Liver (tissue), 9 donors: ENCODE data around the gene FER. TPM values are rescaled to one million over a fixed set of nuclear protein-coding genes. Genes with fewer than 3 reads are reported as not detected.

ENCODE experiments used
- DNase-seq: peaks from one replicate; pipeline ENCODE4 v3.0.0-alpha.2; 2017; ENCODE audit warnings: low spot score
- H3K27ac ChIP-seq, 2 donors: one replicate each; pipeline ENCODE4 v1.7.0; 2013; ENCODE audit warnings: inconsistent platforms in 2 of 2, low read length in 2 of 2, control low read depth in 1 of 2, low read depth in 1 of 2, mild to moderate bottlenecking in 1 of 2
- H3K27me3 ChIP-seq, 4 donors: one replicate each; pipeline versions ENCODE4 v1.6.1 to v1.7.0; 2013; ENCODE audit warnings: low read length in 3 of 4, inconsistent platforms in 1 of 4, mild to moderate bottlenecking in 1 of 4, moderate library complexity in 1 of 4; ENCODE audit not compliant: control insufficient read depth in 4 of 4, insufficient read depth in 4 of 4
- H3K36me3 ChIP-seq, 4 donors: one replicate each; pipeline versions ENCODE4 v1.6.1 to v1.7.0; 2013; ENCODE audit warnings: low read length in 3 of 4, mild to moderate bottlenecking in 3 of 4, low read depth in 1 of 4, moderate library complexity in 1 of 4; ENCODE audit not compliant: control insufficient read depth in 4 of 4, insufficient read depth in 3 of 4
- H3K4me1 ChIP-seq, 4 donors: one replicate each; pipeline versions ENCODE4 v1.6.1 to v1.7.0; 2013; ENCODE audit warnings: low read length in 3 of 4, mild to moderate bottlenecking in 3 of 4, moderate library complexity in 1 of 4; ENCODE audit not compliant: control insufficient read depth in 4 of 4, insufficient read depth in 4 of 4
- H3K4me3 ChIP-seq, 3 donors: one replicate each; pipeline versions ENCODE4 v1.6.1 to v1.7.0; 2013; ENCODE audit warnings: low read length in 3 of 3, control low read depth in 1 of 3, low read depth in 1 of 3, mild to moderate bottlenecking in 1 of 3
- H3K9ac ChIP-seq, 2 donors: one replicate each; pipeline ENCODE4 v1.7.0; 2013; ENCODE audit warnings: low read length in 2 of 2, mild to moderate bottlenecking in 2 of 2, moderate library complexity in 2 of 2, control low read depth in 1 of 2, low read depth in 1 of 2
- H3K9me3 ChIP-seq, 4 donors: one replicate each; pipeline versions ENCODE4 v1.6.1 to v1.7.0; 2013; ENCODE audit warnings: low read length in 3 of 4; ENCODE audit not compliant: control insufficient read depth in 4 of 4
- EGR1 ChIP-seq, 2 donors: IDR thresholded peaks; 2 replicates each; pipeline ENCODE4 v1.6.1; 2016 to 2018; ENCODE audit warnings: antibody characterized with exemption in 2 of 2, low read depth in 2 of 2
- FOXA1 ChIP-seq: IDR thresholded peaks from 2 replicates; pipeline ENCODE4 v1.6.1; 2016; ENCODE audit warnings: antibody characterized with exemption
- FOXA2 ChIP-seq: IDR thresholded peaks from 2 replicates; pipeline ENCODE4 v1.6.1; 2016; ENCODE audit warnings: antibody characterized with exemption
- GABPA ChIP-seq, 2 donors: IDR thresholded peaks in 1 of 2; conservative IDR thresholded peaks in 1 of 2; 2 replicates each; pipeline ENCODE4 v1.6.1; 2016; ENCODE audit warnings: antibody characterized with exemption in 2 of 2, mild to moderate bottlenecking in 1 of 2, moderate library complexity in 1 of 2
- HNF4A ChIP-seq, 2 donors: conservative IDR thresholded peaks; 2 replicates each; pipeline ENCODE4 v1.6.1; 2016; ENCODE audit warnings: antibody characterized with exemption in 2 of 2, mild to moderate bottlenecking in 2 of 2
- HNF4G ChIP-seq: IDR thresholded peaks from 2 replicates; pipeline ENCODE4 v1.6.1; 2016; ENCODE audit warnings: antibody characterized with exemption
- JUND ChIP-seq, 2 donors: IDR thresholded peaks; 2 replicates each; pipeline ENCODE4 v1.6.1; 2016; ENCODE audit warnings: antibody characterized with exemption in 2 of 2
- MAX ChIP-seq: IDR thresholded peaks from 2 replicates; pipeline ENCODE4 v1.6.1; 2016; ENCODE audit warnings: antibody characterized with exemption
- NR2F2 ChIP-seq: IDR thresholded peaks from 2 replicates; pipeline ENCODE4 v1.6.1; 2016; ENCODE audit warnings: antibody characterized with exemption
- RAD21 ChIP-seq, 2 donors: IDR thresholded peaks; 2 replicates each; pipeline ENCODE4 v1.6.1; 2016; ENCODE audit warnings: antibody characterized with exemption in 2 of 2, mild to moderate bottlenecking in 2 of 2
- RXRA ChIP-seq, 2 donors: IDR thresholded peaks; 2 replicates each; pipeline ENCODE4 v1.6.1; 2017 to 2018; ENCODE audit warnings: antibody characterized with exemption in 2 of 2, mild to moderate bottlenecking in 1 of 2
- SP1 ChIP-seq: IDR thresholded peaks from 2 replicates; pipeline ENCODE4 v1.6.1; 2018; ENCODE audit warnings: antibody characterized with exemption, mild to moderate bottlenecking
- TAF1 ChIP-seq: conservative IDR thresholded peaks from 2 replicates; pipeline ENCODE4 v1.6.1; 2016; ENCODE audit warnings: antibody characterized with exemption, mild to moderate bottlenecking
- YY1 ChIP-seq: IDR thresholded peaks from 2 replicates; pipeline ENCODE4 v1.6.1; 2016; ENCODE audit warnings: antibody characterized with exemption, mild to moderate bottlenecking
- ZBTB33 ChIP-seq: IDR thresholded peaks from 2 replicates; pipeline ENCODE4 v1.6.1; 2016; ENCODE audit warnings: antibody characterized with exemption
- WGBS: extraction: QIAGEN DNeasy Blood & Tissue Kit; methylation state at CpG from one replicate; pipeline ENCODE4 v1.1.7; 2013; 5-methylcytosine and 5-hydroxymethylcytosine counted together
- polyA plus RNA-seq, 2 donors: library from polyadenylated mRNA; stranded (reverse) in 1 of 2; unstranded in 1 of 2; fragments of 200-250 nt in 1 of 2; fragments of >200 nt in 1 of 2; fragmentation: Nextera tagmentation in 1 of 2; extraction: Ambion mirVana in 1 of 2; gene quantifications; one replicate each; pipeline versions ENCODE4 v1.2.1 to v1.2.3, GENCODE V29; 2013 to 2015
- total RNA-seq, 2 donors: library from RNA; depleted of rRNA; stranded (reverse); fragments of >200 nt; gene quantifications; one replicate each; pipeline ENCODE4 v1.2.3, GENCODE V29; 2014
- TF ChIP-seq, protein P1 (sequence below): IDR thresholded peaks from 2 replicates; pipeline ENCODE4 v1.6.1; 2016; ENCODE audit warnings: antibody characterized with exemption, mild to moderate bottlenecking
- TF ChIP-seq, protein P2 (sequence below): fragments of 150-350 bp; IDR thresholded peaks from 2 replicates; pipeline ENCODE4 v1.5.1; 2017; ENCODE audit warnings: improper control_type of control experiment, low read depth, low read length; ENCODE audit not compliant: missing input control
- TF ChIP-seq, protein P3 (sequence below): IDR thresholded peaks from 2 replicates; pipeline ENCODE4 v1.6.1; 2016; ENCODE audit warnings: antibody characterized with exemption
- donor health status: healthy.
- donor health status: healthy.
- donor health status: healthy.
- donor health status: healthy.
- donor health status: healthy.

FER gene
- total and polyA plus RNA-seq, 4 donors = 0.83 to 9.8 (median 5.9) TPM

- 70% methylated on average over 2 of the region's 2 CpGs for WGBS
- H3K27me3 ChIP-seq = no peaks in the 10 kb centered on the region
- no peak for TF ChIP-seq RXRA (IDR thresholded peaks at IDR 0.05)
- TF ChIP-seq JUND (IDR thresholded peaks at IDR 0.05) = no peak
- no peak for TF ChIP-seq YY1
- TF ChIP-seq, protein P1, sequence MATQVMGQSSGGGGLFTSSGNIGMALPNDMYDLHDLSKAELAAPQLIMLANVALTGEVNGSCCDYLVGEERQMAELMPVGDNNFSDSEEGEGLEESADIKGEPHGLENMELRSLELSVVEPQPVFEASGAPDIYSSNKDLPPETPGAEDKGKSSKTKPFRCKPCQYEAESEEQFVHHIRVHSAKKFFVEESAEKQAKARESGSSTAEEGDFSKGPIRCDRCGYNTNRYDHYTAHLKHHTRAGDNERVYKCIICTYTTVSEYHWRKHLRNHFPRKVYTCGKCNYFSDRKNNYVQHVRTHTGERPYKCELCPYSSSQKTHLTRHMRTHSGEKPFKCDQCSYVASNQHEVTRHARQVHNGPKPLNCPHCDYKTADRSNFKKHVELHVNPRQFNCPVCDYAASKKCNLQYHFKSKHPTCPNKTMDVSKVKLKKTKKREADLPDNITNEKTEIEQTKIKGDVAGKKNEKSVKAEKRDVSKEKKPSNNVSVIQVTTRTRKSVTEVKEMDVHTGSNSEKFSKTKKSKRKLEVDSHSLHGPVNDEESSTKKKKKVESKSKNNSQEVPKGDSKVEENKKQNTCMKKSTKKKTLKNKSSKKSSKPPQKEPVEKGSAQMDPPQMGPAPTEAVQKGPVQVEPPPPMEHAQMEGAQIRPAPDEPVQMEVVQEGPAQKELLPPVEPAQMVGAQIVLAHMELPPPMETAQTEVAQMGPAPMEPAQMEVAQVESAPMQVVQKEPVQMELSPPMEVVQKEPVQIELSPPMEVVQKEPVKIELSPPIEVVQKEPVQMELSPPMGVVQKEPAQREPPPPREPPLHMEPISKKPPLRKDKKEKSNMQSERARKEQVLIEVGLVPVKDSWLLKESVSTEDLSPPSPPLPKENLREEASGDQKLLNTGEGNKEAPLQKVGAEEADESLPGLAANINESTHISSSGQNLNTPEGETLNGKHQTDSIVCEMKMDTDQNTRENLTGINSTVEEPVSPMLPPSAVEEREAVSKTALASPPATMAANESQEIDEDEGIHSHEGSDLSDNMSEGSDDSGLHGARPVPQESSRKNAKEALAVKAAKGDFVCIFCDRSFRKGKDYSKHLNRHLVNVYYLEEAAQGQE = no peak
- TF ChIP-seq HNF4G = no peak
- TF ChIP-seq, protein P2, sequence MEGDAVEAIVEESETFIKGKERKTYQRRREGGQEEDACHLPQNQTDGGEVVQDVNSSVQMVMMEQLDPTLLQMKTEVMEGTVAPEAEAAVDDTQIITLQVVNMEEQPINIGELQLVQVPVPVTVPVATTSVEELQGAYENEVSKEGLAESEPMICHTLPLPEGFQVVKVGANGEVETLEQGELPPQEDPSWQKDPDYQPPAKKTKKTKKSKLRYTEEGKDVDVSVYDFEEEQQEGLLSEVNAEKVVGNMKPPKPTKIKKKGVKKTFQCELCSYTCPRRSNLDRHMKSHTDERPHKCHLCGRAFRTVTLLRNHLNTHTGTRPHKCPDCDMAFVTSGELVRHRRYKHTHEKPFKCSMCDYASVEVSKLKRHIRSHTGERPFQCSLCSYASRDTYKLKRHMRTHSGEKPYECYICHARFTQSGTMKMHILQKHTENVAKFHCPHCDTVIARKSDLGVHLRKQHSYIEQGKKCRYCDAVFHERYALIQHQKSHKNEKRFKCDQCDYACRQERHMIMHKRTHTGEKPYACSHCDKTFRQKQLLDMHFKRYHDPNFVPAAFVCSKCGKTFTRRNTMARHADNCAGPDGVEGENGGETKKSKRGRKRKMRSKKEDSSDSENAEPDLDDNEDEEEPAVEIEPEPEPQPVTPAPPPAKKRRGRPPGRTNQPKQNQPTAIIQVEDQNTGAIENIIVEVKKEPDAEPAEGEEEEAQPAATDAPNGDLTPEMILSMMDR = no peak
- TF ChIP-seq FOXA1 = no peak
- no peak for TF ChIP-seq SP1
- no peak for TF ChIP-seq GABPA (IDR thresholded peaks at IDR 0.05 in 1 of 2, conservative IDR thresholded peaks at IDR 0.05 in 1 of 2)
- TF ChIP-seq EGR1 (IDR thresholded peaks at IDR 0.05; ENCODE audit: low read depth in 2 of 2) = no peak
- no peak for TF ChIP-seq TAF1
- no peak for TF ChIP-seq RAD21 (IDR thresholded peaks at IDR 0.05)
- TF ChIP-seq, protein P3, sequence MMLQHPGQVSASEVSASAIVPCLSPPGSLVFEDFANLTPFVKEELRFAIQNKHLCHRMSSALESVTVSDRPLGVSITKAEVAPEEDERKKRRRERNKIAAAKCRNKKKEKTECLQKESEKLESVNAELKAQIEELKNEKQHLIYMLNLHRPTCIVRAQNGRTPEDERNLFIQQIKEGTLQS = no peak
- TF ChIP-seq ZBTB33 = no peak
- no peak for TF ChIP-seq FOXA2
- TF ChIP-seq HNF4A (conservative IDR thresholded peaks at IDR 0.05) = no peak
- no peak for TF ChIP-seq MAX
- no peak for TF ChIP-seq NR2F2
- peaks cover 0 to 4% (median 0%) of the 10 kb centered on the region in 4 donors for H3K9me3 ChIP-seq
- H3K36me3 ChIP-seq = peaks cover 0 to 3% (median 0%) of the 10 kb centered on the region in 4 donors
- H3K4me3 ChIP-seq = no peak overlapping the region
- peaks cover 0 to 8% (median 3%) of the 10 kb centered on the region in 4 donors for H3K4me1 ChIP-seq
- no peak overlapping the region for H3K27ac ChIP-seq
- no peak overlapping the region for H3K9ac ChIP-seq
- no peak for DNase-seq
Observed at GRCh38 chr5:109028608-109029299, 281.1 kb downstream of the FER start.
